Stimulated activated CD4-positive, alpha-beta T cell treated with anti-CD3 and anti-CD28 coated beads, Interleukin-4, amount 100 ng/mL, for 1 hour (primary cell): ENCODE data around the gene ZMIZ1.

ENCODE experiments used
- DNase-seq: peaks from one replicate; pipeline ENCODE4 v3.0.0-alpha.2; 2020

The ZMIZ1 gene

GRCh38 chr10:79101560-79102497 is 33.1 kb downstream of the ZMIZ1 start:
- no peak for DNase-seq

GRCh38 chr10:79102498-79102874 is 33.7 kb downstream of the ZMIZ1 start:
- DNase-seq, result no peak

- DNase-seq, result no peak
Observed at GRCh38 chr10:79103129-79103528, 34.4 kb downstream of the ZMIZ1 start.

GRCh38 chr10:79103585-79103984 is 34.8 kb downstream of the ZMIZ1 start:
- no peak for DNase-seq

DNA sequence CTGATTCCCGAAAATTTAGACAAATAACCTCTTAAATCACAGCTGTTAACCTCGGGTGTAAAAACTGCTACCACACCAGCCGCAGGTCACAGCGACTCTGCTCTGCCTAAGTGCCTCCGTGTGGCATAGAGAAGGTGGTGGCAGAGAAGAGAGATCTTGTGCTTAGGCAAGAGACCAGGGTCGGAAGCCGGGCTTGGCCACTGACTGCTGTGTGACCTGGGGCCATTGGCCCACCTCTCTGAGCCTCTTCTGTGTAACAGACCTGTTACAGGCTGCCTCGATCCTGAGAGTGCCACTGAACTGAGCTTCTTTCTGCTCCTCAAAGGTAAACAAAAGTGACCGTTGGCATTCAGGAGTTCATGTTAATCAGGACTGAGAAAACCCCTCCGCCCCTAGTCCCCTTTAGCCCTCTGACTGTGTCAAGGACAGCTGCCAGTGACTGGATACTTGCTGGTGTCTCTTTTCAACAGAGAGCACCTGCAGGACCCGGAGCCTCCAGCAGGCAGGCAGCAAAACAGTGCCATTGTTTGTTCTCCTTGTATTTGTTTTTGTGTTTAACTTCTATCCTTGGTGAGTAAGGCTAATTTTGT is 36.5 kb downstream of the ZMIZ1 start:
- DNase-seq, result no peak

DNA sequence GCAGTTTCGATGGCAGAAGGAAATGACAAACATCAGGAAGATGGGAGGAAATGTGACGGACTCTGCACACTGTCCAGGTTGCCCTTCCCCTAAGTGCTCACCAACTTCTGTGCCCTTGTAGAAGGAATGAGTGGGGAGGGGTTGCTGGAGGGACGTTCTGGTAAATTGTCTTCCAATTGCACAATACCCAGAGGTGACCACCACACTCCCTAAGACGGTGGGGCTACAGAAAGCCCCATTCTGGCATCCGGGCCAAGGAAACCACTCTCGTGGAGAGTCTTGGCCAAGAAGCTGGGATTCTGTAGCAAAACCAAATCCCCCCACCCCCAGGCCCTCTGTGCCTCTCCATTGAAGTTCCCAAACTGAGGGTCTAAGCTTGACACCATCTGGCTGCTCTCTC is 37.1 kb downstream of the ZMIZ1 start:
- no peak for DNase-seq

GRCh38 chr10:79106256-79107050 is 37.7 kb downstream of the ZMIZ1 start:
- DNase-seq, result no peak

DNA sequence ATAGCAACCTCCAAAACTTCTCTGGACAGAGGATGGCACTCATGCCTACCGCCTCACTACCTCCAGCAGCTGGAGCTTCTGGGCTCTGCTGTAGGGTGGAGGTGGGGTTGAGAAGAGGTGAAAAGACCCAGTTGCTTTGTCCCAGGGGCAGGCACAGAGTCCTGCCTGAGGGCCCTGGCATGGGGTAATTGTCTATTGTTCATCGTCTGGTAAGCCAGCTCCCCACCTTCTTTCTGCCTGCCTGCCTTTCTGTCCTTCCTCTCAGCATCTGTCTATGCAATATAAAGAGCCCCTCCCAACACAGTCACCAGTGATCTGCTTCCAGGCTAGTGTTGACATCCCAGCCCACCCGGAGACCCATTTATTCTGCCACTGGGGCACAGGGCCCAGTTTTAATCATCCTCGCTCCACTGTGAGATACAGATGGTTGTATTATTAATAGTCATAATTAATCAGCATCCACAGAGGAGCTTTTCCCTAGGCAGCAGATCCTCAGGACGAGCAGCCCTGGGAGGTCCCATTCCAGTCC is 39.0 kb downstream of the ZMIZ1 start:
- no peak for DNase-seq

DNA sequence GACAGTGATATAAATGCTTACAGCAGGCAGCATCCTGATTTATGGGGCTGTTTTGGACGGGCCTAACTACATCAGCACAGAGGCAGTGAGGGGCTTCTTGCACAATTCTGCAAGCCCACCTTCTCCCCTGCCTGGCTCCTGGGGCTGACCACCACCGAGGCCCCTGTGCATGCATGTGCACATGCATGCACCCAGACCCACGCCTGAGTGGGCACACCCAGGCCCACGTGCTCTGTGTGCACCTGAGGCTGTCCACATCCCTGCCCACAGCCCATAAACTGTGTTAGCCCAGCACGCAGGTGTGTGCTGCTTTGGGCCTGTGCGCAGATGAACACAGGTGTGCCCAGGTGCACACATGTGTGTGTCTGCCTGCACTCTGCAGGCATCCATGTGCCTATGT is 40.0 kb downstream of the ZMIZ1 start:
- no peak for DNase-seq

- no peak for DNase-seq
Observed at GRCh38 chr10:79111427-79111826, 42.7 kb downstream of the ZMIZ1 start.

- DNase-seq, result no peak
Observed at GRCh38 chr10:79111846-79112614, 43.3 kb downstream of the ZMIZ1 start.

- DNase-seq, result no peak
Observed at GRCh38 chr10:79112881-79113431, 44.2 kb downstream of the ZMIZ1 start.

- no peak for DNase-seq
Observed at GRCh38 chr10:79113827-79114226, 45.1 kb downstream of the ZMIZ1 start.

DNA sequence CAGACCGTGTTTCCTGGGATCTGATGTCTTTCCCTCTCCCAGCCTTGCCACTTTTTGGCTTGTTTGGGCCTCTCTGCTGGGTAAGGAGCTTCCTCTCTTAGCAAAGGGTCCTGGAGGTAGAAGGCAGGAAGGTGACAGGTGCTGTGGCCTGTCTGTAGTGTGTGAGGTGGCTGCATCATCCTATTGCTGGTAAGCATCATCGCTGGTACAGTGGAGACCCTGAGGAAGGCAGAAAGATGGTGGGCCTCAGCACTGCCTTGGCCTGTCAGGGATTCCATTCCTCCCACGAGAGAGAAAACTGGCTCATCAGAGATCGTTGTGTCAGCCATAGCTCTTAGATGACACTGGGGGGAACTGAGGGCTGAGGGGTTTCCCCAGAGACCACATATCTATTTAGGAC is 46.5 kb downstream of the ZMIZ1 start:
- no peak for DNase-seq

DNA sequence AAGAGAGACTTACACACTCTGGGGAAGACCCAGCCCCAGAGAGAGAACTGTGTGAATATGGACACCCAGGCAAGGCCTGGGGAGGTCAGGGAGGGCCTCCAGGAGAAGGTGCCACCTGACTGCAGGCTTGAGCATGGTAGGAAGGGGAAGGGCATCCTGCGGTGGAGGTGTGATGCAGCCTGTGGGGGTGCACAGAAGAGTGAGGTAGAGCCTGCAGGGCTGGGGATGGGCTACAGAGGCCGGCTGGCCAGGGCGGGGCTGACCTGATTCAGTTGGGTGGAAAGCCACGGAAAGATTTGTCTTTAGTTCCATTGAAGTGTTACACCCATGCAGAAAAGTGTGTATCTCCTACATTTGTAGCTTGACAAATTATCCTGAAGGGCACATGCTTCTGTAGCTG is 47.6 kb downstream of the ZMIZ1 start:
- no peak for DNase-seq

DNA sequence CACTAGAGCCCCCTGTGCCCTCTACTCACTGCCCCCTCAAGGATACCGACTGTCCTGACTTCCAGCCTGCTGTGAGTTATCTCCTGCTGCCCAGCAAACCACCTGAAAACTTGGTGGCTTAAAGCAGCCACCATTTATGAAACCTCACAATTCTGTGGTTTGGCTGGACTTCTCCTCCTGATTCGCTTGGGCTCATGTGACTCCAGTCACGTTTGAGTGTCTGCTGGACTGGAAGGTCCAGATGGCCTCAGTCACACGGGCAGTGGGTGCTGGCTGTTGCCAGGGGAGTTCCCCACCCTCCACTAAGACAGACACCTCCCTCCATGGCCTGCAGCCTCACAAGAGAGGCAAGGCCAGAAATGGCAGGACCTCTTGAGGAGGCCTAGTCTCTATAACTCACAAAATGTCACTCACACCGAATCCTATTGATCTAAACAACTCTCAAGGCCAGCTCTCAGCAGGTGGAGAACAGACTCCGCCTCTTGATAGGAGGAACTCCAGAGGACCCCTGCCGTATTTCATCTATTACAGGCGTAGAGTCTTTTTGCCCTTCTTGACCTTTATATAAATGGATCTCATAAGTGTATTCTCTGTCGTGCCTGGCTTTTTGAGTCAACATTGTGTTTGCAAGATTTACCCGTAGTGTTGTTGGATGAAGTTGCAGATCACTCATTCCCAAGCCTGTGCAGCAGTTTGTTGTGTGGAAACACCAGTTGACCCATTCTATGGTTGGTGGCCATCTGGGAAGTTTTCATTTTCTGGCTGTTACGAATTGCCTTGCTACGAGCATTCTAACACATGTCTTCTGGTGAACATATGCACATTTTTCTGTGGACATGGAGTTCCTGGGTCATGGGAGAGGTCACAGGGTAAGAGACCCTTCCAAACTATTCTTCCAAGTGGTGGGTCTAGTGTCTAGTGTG is 48.3 kb downstream of the ZMIZ1 start:
- DNase-seq, result no peak

DNA sequence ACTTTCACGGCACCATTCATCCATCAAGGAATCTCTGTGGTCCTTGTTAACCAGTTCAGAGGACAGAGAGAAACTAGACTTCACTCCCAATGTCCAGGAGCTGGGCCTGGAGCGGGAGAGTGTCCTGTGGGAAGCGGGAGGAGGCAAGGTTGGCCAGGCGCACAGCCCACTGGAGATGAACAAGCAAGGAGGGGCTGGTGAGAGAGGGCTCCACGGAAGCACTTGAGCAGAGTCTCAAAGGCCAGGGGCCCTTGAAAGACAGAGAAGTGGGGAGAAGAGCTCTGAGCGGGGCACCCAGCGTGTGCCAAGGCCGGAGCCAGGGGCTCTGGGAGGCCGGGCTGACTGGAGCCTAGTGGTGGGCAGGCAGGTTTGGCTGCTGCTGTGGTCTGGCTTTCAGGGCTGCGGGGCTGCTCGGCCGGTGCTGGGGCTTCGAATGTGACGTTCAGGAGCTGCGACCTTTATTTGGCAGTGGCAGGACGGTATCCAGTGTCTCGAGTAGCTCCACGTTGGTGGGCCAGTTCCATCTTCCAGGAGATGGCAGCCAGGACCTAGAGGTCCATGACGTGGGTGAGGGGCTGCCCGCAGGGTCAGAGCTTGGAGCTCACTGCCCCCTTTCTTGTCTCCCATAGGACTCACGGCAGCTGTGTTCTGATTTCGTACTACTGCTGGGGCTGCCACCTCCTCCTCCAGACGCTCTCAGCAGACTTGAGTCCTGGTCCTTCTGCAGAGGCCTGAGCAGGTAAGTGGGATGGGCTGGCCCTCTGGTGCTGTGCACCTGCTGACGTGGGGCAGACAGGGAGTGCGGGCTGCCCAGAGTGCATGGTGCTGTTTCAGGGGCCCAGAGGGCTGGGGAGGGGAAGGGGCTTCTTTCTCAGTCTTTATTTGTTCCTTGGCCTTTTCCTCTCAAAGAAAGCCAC is 49.8 kb downstream of the ZMIZ1 start:
- DNase-seq, result no peak

DNA sequence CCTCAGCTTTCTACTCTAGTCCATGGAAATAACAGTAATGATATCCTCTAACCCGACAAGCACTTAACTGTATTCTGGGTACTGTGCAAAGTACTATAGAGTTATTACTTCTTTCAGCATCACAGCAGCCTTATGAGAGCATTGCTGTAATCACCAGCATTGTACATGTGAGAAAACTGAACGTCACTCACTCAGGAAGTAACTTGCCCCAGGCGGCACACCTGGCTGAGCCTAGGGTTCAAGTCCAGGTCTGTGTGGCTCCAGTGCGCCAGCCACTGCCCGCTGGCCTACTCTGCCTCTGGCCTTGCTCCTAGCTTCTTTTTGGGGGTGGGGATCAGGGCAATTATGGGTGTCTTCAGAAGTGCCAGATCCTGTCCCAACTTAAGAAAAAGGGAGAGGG is 50.5 kb downstream of the ZMIZ1 start:
- DNase-seq, result no peak

GRCh38 chr10:79123547-79123963 is 54.8 kb downstream of the ZMIZ1 start:
- no peak for DNase-seq

DNA sequence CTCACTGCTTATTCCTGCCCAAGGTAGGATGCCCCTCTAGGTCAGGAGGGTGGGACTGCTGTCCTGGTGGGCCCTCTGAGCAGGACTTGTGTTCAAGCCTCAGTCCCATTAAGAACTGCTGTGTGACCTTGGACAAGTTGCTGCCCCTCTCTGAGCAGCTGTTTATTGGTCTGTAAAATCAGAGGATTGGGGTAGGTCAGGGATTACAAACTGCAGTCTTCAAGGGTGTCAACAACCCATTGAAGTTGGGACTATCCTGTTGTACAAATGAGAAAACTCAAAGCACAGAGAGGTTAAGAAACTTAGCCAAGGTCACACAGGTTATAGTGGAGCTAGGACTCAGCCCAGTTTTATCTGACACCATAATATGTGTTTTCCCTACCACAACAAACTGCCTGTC is 55.3 kb downstream of the ZMIZ1 start:
- DNase-seq, result no peak
